Liver (tissue), 9 donors: ENCODE results near the gene SRRM2. TPM values are rescaled to one million over a fixed set of nuclear protein-coding genes. Genes with fewer than 3 reads are reported as not detected.

Experiments
- DNase-seq: peaks from one replicate; pipeline ENCODE4 v3.0.0-alpha.2; 2017; ENCODE audit warnings: low spot score
- H3K27ac ChIP-seq, 2 donors: one replicate each; pipeline ENCODE4 v1.7.0; 2013; ENCODE audit warnings: inconsistent platforms in 2 of 2, low read length in 2 of 2, control low read depth in 1 of 2, low read depth in 1 of 2, mild to moderate bottlenecking in 1 of 2
- H3K27me3 ChIP-seq, 4 donors: one replicate each; pipeline versions ENCODE4 v1.6.1 to v1.7.0; 2013; ENCODE audit warnings: low read length in 3 of 4, inconsistent platforms in 1 of 4, mild to moderate bottlenecking in 1 of 4, moderate library complexity in 1 of 4; ENCODE audit not compliant: control insufficient read depth in 4 of 4, insufficient read depth in 4 of 4
- H3K36me3 ChIP-seq, 4 donors: one replicate each; pipeline versions ENCODE4 v1.6.1 to v1.7.0; 2013; ENCODE audit warnings: low read length in 3 of 4, mild to moderate bottlenecking in 3 of 4, low read depth in 1 of 4, moderate library complexity in 1 of 4; ENCODE audit not compliant: control insufficient read depth in 4 of 4, insufficient read depth in 3 of 4
- H3K4me1 ChIP-seq, 4 donors: one replicate each; pipeline versions ENCODE4 v1.6.1 to v1.7.0; 2013; ENCODE audit warnings: low read length in 3 of 4, mild to moderate bottlenecking in 3 of 4, moderate library complexity in 1 of 4; ENCODE audit not compliant: control insufficient read depth in 4 of 4, insufficient read depth in 4 of 4
- H3K4me3 ChIP-seq, 3 donors: one replicate each; pipeline versions ENCODE4 v1.6.1 to v1.7.0; 2013; ENCODE audit warnings: low read length in 3 of 3, control low read depth in 1 of 3, low read depth in 1 of 3, mild to moderate bottlenecking in 1 of 3
- H3K9ac ChIP-seq, 2 donors: one replicate each; pipeline ENCODE4 v1.7.0; 2013; ENCODE audit warnings: low read length in 2 of 2, mild to moderate bottlenecking in 2 of 2, moderate library complexity in 2 of 2, control low read depth in 1 of 2, low read depth in 1 of 2
- H3K9me3 ChIP-seq, 4 donors: one replicate each; pipeline versions ENCODE4 v1.6.1 to v1.7.0; 2013; ENCODE audit warnings: low read length in 3 of 4; ENCODE audit not compliant: control insufficient read depth in 4 of 4
- EGR1 ChIP-seq, 2 donors: IDR thresholded peaks; 2 replicates each; pipeline ENCODE4 v1.6.1; 2016 to 2018; ENCODE audit warnings: antibody characterized with exemption in 2 of 2, low read depth in 2 of 2
- FOXA1 ChIP-seq: IDR thresholded peaks from 2 replicates; pipeline ENCODE4 v1.6.1; 2016; ENCODE audit warnings: antibody characterized with exemption
- FOXA2 ChIP-seq: IDR thresholded peaks from 2 replicates; pipeline ENCODE4 v1.6.1; 2016; ENCODE audit warnings: antibody characterized with exemption
- GABPA ChIP-seq, 2 donors: IDR thresholded peaks in 1 of 2; conservative IDR thresholded peaks in 1 of 2; 2 replicates each; pipeline ENCODE4 v1.6.1; 2016; ENCODE audit warnings: antibody characterized with exemption in 2 of 2, mild to moderate bottlenecking in 1 of 2, moderate library complexity in 1 of 2
- HNF4A ChIP-seq, 2 donors: conservative IDR thresholded peaks; 2 replicates each; pipeline ENCODE4 v1.6.1; 2016; ENCODE audit warnings: antibody characterized with exemption in 2 of 2, mild to moderate bottlenecking in 2 of 2
- JUND ChIP-seq, 2 donors: IDR thresholded peaks; 2 replicates each; pipeline ENCODE4 v1.6.1; 2016; ENCODE audit warnings: antibody characterized with exemption in 2 of 2
- NR2F2 ChIP-seq: IDR thresholded peaks from 2 replicates; pipeline ENCODE4 v1.6.1; 2016; ENCODE audit warnings: antibody characterized with exemption
- RAD21 ChIP-seq, 2 donors: IDR thresholded peaks; 2 replicates each; pipeline ENCODE4 v1.6.1; 2016; ENCODE audit warnings: antibody characterized with exemption in 2 of 2, mild to moderate bottlenecking in 2 of 2
- RXRA ChIP-seq, 2 donors: IDR thresholded peaks; 2 replicates each; pipeline ENCODE4 v1.6.1; 2017 to 2018; ENCODE audit warnings: antibody characterized with exemption in 2 of 2, mild to moderate bottlenecking in 1 of 2
- SP1 ChIP-seq: IDR thresholded peaks from 2 replicates; pipeline ENCODE4 v1.6.1; 2018; ENCODE audit warnings: antibody characterized with exemption, mild to moderate bottlenecking
- TAF1 ChIP-seq: conservative IDR thresholded peaks from 2 replicates; pipeline ENCODE4 v1.6.1; 2016; ENCODE audit warnings: antibody characterized with exemption, mild to moderate bottlenecking
- YY1 ChIP-seq: IDR thresholded peaks from 2 replicates; pipeline ENCODE4 v1.6.1; 2016; ENCODE audit warnings: antibody characterized with exemption, mild to moderate bottlenecking
- WGBS: extraction: QIAGEN DNeasy Blood & Tissue Kit; methylation state at CpG from one replicate; pipeline ENCODE4 v1.1.7; 2013; 5-methylcytosine and 5-hydroxymethylcytosine counted together
- polyA plus RNA-seq, 2 donors: library from polyadenylated mRNA; stranded (reverse) in 1 of 2; unstranded in 1 of 2; fragments of 200-250 nt in 1 of 2; fragments of >200 nt in 1 of 2; fragmentation: Nextera tagmentation in 1 of 2; extraction: Ambion mirVana in 1 of 2; gene quantifications; one replicate each; pipeline versions ENCODE4 v1.2.1 to v1.2.3, GENCODE V29; 2013 to 2015
- total RNA-seq, 2 donors: library from RNA; depleted of rRNA; stranded (reverse); fragments of >200 nt; gene quantifications; one replicate each; pipeline ENCODE4 v1.2.3, GENCODE V29; 2014
- TF ChIP-seq, protein P1 (sequence below): IDR thresholded peaks from 2 replicates; pipeline ENCODE4 v1.6.1; 2016; ENCODE audit warnings: antibody characterized with exemption, mild to moderate bottlenecking
- TF ChIP-seq, protein P2 (sequence below): IDR thresholded peaks from 2 replicates; pipeline ENCODE4 v1.6.1; 2016; ENCODE audit warnings: antibody characterized with exemption
- TF ChIP-seq, protein P3 (sequence below): IDR thresholded peaks from 2 replicates; pipeline ENCODE4 v1.6.1; 2016; ENCODE audit warnings: antibody characterized with exemption
- TF ChIP-seq, protein P4 (sequence below): IDR thresholded peaks from 2 replicates; pipeline ENCODE4 v1.6.1; 2016; ENCODE audit warnings: antibody characterized with exemption
- donor health status: healthy.
- donor health status: healthy.
- donor health status: healthy.
- donor health status: healthy.
- donor health status: healthy.

SRRM2 gene
- total and polyA plus RNA-seq, 4 donors, result 84.8 to 199 (median 133) TPM

DNA sequence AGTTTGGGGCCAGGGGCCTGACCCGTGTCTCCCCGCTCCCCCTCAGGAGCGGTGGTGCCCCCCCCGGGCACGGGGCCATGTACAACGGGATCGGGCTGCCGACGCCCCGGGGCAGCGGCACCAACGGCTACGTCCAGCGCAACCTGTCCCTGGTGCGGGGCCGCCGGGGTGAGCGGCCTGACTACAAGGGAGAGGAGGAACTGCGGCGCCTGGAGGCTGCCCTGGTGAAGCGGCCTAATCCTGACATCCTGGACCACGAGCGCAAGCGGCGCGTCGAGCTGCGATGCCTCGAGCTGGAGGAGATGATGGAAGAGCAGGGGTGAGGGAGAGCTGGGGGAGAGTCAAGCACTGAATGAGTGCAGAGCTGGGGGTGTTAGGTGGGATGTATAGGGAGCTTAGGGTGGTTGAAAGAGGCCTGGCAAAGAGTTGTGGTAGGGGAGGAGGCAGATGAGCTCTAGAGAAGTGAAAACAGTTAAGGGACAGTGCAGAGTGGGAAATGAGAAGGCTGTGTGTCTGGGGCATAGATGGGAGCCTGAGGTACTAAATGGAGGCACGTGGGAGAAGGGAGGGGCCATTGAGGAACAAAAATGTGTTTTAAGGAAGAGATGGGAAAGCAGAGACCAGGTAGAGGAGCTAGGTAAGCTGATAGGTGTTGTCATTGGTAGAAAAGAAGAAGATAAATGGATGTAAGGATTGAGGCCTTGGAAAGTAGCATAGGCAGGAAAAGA lies 4.0 kb downstream of the SRRM2 start:
- DNase-seq, result no peak
- no peaks in the 10 kb centered on the region for H3K27me3 ChIP-seq
- peaks cover 12 to 44% (median 25%) of the 10 kb centered on the region in 4 donors for H3K4me1 ChIP-seq
- no peak overlapping the region for H3K4me3 ChIP-seq
- H3K27ac ChIP-seq, result no peak overlapping the region
- TF ChIP-seq NR2F2 (no peak), HNF4A (conservative IDR thresholded peaks at IDR 0.05) (no peak), EGR1 (IDR thresholded peaks at IDR 0.05; ENCODE audit: low read depth in 2 of 2) (no peak), FOXA1 (no peak), YY1 (no peak), GABPA (IDR thresholded peaks at IDR 0.05 in 1 of 2, conservative IDR thresholded peaks at IDR 0.05 in 1 of 2) (no peak), FOXA2 (no peak), RAD21 (IDR thresholded peaks at IDR 0.05) (no peak)
- TF ChIP-seq, protein P1, sequence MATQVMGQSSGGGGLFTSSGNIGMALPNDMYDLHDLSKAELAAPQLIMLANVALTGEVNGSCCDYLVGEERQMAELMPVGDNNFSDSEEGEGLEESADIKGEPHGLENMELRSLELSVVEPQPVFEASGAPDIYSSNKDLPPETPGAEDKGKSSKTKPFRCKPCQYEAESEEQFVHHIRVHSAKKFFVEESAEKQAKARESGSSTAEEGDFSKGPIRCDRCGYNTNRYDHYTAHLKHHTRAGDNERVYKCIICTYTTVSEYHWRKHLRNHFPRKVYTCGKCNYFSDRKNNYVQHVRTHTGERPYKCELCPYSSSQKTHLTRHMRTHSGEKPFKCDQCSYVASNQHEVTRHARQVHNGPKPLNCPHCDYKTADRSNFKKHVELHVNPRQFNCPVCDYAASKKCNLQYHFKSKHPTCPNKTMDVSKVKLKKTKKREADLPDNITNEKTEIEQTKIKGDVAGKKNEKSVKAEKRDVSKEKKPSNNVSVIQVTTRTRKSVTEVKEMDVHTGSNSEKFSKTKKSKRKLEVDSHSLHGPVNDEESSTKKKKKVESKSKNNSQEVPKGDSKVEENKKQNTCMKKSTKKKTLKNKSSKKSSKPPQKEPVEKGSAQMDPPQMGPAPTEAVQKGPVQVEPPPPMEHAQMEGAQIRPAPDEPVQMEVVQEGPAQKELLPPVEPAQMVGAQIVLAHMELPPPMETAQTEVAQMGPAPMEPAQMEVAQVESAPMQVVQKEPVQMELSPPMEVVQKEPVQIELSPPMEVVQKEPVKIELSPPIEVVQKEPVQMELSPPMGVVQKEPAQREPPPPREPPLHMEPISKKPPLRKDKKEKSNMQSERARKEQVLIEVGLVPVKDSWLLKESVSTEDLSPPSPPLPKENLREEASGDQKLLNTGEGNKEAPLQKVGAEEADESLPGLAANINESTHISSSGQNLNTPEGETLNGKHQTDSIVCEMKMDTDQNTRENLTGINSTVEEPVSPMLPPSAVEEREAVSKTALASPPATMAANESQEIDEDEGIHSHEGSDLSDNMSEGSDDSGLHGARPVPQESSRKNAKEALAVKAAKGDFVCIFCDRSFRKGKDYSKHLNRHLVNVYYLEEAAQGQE, result no peak
- H3K9ac ChIP-seq, result no peak overlapping the region
- 93% methylated on average over 30 of the region's 30 CpGs for WGBS
- H3K9me3 ChIP-seq, result no peaks in the 10 kb centered on the region
- H3K36me3 ChIP-seq, result peaks cover 11 to 48% (median 45%) of the 10 kb centered on the region in 4 donors

DNA sequence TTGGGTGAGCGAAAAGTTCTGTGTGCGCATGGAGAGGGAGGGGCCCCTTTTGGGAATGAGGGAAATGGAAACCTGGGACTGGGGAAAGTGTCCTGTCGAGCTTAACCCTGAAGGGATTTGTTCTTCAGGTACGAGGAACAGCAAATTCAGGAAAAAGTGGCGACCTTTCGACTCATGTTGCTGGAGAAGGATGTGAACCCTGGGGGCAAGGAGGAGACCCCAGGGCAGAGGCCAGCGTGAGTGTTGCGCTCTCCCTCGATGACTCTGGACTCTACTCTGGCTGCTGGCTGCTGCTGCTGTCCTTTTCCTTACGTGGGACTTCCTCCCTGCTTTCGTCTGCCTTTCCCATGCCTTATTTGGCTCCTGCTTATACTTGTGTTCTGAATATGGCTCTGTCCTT lies 4.9 kb downstream of the SRRM2 start:
- Histone ChIP-seq H3K4me3 (no peak overlapping the region), H3K27ac (no peak overlapping the region), H3K36me3 (peaks cover 20 to 56% (median 54%) of the 10 kb centered on the region in 4 donors), H3K9me3 (no peaks in the 10 kb centered on the region), H3K9ac (no peak overlapping the region), H3K4me1 (peaks cover 8 to 38% (median 25%) of the 10 kb centered on the region in 4 donors), H3K27me3 (no peaks in the 10 kb centered on the region)
- no peak for DNase-seq
- TF ChIP-seq RAD21 (IDR thresholded peaks at IDR 0.05), result no peak
- TF ChIP-seq TAF1, result no peak
- TF ChIP-seq, protein P2, sequence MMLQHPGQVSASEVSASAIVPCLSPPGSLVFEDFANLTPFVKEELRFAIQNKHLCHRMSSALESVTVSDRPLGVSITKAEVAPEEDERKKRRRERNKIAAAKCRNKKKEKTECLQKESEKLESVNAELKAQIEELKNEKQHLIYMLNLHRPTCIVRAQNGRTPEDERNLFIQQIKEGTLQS, result no peak
- no peak for TF ChIP-seq FOXA2
- no peak for TF ChIP-seq FOXA1
- TF ChIP-seq, protein P3, sequence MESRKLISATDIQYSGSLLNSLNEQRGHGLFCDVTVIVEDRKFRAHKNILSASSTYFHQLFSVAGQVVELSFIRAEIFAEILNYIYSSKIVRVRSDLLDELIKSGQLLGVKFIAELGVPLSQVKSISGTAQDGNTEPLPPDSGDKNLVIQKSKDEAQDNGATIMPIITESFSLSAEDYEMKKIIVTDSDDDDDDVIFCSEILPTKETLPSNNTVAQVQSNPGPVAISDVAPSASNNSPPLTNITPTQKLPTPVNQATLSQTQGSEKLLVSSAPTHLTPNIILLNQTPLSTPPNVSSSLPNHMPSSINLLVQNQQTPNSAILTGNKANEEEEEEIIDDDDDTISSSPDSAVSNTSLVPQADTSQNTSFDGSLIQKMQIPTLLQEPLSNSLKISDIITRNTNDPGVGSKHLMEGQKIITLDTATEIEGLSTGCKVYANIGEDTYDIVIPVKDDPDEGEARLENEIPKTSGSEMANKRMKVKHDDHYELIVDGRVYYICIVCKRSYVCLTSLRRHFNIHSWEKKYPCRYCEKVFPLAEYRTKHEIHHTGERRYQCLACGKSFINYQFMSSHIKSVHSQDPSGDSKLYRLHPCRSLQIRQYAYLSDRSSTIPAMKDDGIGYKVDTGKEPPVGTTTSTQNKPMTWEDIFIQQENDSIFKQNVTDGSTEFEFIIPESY, result no peak
- TF ChIP-seq NR2F2, result no peak
- TF ChIP-seq, protein P1, result no peak
- no peak for TF ChIP-seq SP1
- TF ChIP-seq, protein P4, sequence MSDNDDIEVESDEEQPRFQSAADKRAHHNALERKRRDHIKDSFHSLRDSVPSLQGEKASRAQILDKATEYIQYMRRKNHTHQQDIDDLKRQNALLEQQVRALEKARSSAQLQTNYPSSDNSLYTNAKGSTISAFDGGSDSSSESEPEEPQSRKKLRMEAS, result no peak
- TF ChIP-seq HNF4A (conservative IDR thresholded peaks at IDR 0.05), result no peak
- TF ChIP-seq JUND (IDR thresholded peaks at IDR 0.05), result no peak
- TF ChIP-seq EGR1 (IDR thresholded peaks at IDR 0.05; ENCODE audit: low read depth in 2 of 2), result no peak
- no peak for TF ChIP-seq RXRA (IDR thresholded peaks at IDR 0.05)
- 90% methylated on average over 11 of the region's 11 CpGs for WGBS
